Urothelium cell line (cell line): ENCODE results near the gene BCAR1.
"Not testable (repeated sequence)": the region's sequence is repeated elsewhere in the genome, so short reads cannot be mapped to it uniquely, and the experiment has no call there.

ENCODE experiments used
- DNase-seq: peaks from one replicate; pipeline ENCODE4 v3.0.0; 2011; ENCODE audit warnings: low spot score, mixed read lengths
- FAIRE-seq: peaks from 2 replicates; lab custom pipeline; 2011; peaks lifted over from hg19 to GRCh38; lab: Jason Lieb, UNC

BCAR1 gene

DNA sequence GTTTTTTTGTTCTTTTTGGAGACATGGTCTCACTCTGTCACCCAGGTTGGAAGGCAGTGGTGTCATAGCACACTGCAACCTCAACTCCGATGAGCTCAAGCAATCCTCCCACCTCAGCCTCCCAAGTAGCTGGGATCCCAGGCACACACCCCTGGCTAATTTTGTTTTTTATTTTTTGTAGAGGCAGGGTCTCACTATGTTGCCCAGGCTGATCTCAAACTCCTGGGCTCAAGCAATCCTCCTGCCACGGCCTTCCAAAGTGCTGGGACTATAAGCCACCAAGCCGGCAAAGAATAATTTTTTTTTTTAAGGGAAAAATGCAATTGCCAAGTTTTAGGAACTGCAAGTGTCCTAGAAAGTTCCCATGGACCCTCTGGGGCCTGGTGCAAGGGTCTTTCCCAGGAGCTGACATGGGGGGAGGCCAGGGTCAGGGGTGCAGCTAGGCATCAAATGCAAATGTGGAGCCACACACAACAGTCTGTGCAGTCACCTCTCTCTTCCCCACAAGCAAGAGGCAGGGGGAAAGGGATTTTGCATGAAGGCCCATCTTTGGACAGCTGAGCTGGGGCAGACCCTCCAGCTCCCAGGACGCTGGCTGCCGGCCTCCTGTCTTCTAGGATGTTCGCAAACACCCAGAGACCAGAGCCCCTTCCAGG, 20.1 kb upstream of the BCAR1 start:
- no peak for DNase-seq
- no peak for FAIRE-seq

DNA sequence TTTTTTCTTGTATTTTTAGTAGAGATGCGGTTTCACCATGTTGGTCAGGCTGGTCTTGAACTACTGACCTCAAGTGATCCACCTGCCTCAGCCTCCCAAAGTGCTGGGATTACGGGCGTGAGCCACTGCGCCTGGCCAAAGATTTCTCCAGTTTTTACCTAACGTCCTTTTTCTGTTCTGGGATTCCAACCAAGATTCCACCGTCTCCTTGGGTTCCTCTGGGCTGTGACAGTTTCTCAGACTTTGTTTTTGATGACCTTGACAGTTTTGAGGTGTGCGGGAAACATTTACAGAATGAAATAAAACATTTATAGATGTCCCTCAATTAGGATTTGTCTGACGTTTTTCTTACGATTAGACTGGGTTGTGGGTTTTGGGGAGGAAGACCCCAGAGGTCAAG, 17.9 kb upstream of the BCAR1 start:
- not testable (repeated sequence) for DNase-seq, FAIRE-seq

DNA sequence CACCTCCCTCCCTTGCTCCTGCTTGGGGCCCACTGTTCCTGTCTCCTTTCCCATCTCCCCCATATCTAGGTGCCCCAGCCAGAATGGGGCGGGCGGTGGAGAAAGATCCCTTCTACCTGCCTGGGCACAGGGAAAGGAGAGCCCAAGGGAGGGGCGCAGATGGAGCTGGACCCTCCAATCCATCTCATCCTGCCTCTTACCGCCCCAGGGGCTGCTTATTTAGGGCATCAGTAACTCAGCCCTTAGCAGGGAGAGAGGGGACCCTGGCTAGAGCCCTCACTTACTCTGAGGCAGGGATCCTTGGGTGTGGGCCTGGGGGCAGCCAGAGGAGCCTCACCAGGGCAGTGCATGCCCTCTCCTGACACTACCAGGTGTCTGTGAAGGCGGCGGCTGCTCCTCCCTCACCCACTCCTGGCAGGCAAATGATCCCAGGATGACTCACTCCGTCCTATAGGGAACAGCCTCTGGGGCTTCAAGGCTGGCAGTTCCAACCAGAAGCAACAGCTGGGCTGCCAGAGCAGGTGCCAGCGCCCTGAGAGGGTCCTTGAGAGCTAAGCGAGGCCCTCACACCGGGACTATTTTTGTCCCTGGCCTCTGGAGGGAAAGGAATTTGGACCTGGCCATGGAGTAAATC, 16.3 kb upstream of the BCAR1 start:
- DNase-seq, result peak; percentile 93

DNA sequence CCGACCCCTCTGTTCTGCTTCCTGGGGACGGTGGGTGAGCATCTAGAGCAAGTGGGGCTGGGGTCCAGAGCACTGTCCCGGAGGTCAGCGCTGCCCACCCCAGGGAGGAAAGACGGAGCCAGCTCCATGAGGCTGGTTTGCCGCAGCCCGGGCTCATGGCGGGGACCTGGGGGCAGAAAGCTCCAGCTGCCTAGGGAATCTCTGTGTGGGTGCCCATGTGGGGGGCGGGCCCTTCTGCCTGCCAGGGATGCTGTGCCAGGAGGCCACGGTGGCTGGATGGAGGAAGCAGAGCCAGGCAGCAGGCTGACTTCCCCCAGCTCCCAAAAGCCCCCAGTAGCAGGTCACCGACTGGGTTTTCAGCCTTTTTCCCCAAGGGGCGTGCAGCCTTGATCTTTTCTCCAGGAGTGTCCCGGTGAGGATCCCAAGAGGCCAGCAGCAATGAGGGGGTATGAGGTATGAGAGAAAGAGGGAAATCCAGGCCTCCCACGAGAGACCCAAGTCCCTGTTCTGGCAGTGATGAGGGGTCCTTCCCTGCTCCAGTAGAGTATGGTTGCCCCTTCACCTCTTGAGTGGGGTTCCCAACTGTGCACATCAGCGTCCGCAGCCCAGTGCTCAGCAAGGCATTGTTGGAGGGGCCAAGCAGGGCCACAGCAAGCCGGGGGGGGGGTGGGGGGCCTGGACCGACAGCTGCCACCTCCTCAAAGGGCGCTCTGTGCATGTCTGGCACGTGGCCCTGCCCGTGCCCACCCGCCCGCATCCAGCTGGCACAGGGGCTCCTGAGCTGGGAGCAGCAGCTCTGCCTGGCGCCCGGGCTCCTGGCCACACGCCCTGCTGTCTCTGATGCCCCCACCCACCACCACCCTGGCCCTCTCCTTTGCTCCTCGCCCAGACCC, 15.6 kb upstream of the BCAR1 start:
- FAIRE-seq (no peak), DNase-seq (no peak)

More for the DNA sequence above, 16.3 kb upstream of the BCAR1 start:
- peak; percentile 52 for FAIRE-seq

DNA sequence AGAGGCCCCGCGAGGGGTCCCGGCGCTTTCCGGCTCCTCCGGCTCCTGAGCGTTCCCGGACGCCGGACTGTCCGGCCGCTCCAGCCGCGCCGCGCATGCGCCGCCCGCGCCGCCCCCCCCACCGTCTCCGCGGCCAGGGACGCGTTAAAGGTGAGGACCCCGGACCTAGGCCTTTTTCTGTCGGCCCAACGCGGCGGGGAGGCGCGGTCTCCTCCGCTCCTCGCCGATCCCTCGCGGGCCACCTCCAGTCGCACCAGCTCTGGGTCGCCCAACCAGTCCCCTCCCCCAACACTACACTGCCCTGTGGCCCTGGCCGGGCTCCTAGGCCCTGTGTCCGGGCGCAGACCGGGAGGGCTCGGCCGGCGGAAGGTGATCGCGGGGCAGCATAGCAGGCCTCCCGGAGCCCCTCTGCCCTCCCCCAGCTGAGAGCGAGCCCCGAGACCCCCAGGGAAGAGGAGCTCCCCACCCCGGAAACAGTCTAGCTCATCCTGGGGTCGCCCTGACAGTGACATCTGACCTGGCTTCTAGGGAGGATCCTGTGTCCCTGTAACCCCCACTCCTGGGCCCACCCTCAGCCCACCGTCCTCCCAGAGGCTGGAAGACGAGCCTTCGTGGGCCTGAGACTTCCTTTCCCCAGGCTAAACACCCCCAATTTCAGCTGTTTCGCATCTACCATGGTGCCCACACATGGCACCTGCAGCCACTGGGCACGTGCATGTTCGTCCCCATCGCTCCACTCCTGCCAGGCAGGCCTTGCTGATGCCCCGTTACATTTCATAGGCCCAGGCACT, 14.7 kb upstream of the BCAR1 start:
- FAIRE-seq, result peak; percentile 42
- DNase-seq, result peak; percentile 88

DNA sequence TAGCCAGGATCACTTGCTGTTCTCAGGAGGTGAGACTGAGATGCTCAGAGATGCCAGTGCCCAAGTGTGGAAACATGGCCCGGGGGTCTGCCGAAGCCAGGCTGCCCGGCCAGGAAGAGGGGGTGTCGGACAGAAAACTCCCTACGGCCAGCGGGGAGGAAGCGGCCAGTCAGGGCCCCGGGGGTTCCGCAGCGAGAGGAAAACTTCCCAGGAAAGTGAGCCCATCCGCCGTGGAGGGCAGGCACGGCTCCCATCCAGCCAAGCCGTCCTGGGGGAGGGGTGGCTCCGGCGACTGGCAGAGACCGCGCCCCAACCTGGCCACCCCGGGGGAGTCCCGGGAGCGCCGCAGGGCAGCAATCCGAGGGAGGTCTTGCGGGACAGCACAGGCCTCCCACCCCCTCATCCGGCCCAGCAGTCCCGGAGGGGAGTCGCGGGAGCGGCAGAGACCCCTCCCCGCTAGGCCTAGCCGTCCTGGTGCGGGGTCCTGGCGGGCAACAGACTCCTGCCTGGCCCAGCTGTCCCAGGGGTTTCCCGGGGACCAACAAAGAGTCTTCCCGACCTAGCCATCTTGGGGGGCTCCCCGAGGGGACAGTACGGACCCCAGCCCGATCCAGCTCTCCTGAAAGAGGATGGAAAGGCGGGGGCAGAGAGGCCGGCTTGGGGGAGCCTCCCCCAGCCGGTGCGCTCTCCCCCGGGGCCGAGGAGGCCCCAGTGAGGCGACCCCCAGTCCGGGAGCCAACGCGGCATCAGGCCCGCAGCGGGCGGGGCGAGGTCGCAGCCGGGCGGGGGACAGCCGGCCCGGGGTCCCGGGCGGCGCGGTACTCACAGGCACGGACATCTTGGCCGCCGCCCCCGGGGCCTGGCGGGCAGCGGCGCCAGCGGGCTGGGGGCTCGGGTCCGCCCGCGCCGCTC, 13.8 kb upstream of the BCAR1 start:
- FAIRE-seq (no peak), DNase-seq (no peak)

DNA sequence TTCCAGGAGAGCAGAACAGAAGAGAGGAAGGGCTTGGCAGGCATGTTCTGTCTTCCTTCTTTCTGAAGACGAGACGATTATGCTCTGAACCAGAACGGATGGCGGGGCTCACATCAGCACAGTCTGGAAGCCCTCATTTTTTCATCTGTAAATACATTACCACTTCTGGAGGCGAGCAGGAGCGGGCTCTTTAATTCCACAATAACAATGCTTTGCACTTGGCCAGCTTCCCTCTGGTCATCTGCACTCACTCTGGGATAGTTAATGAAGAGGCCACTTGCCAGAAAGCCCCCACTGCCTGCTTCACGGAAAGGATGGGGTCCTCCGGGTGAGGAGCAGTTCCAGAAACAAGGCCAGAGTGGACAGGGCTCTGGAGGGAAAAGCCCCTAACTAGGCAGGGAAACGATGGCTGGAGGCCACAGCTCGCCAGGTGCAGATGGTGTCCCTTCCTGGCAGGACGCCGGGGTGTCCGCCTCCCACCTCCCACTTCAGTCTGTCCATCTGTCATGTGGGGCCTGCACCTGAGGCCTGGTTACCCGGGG, 13.1 kb upstream of the BCAR1 start:
- no peak for DNase-seq

DNA sequence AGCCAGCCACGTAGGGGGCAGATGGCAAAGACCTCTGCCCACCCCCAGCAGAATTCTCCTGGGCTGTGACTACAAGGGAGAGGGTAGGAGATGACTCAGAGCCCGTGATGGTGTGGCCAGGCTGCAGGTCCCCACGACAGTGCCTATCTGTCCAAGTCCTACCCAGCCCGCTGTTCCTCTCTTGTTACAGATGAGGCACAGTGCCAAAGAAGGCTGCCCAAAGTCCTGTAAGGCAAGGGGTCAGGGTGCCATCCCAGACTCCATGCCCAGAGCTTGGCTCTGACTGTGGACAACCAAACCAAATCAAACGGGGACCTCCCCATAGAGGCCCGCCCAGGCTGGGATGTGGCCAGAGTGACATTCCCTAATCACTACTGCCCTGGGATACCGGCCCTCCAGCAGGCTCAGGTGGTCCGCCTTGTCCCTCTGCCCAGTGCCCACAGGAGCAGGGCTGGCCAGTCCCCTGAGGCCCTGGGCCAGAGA, 12.6 kb upstream of the BCAR1 start:
- no peak for DNase-seq
- no peak for FAIRE-seq

More for the DNA sequence above, 13.1 kb upstream of the BCAR1 start:
- no peak for FAIRE-seq

DNA sequence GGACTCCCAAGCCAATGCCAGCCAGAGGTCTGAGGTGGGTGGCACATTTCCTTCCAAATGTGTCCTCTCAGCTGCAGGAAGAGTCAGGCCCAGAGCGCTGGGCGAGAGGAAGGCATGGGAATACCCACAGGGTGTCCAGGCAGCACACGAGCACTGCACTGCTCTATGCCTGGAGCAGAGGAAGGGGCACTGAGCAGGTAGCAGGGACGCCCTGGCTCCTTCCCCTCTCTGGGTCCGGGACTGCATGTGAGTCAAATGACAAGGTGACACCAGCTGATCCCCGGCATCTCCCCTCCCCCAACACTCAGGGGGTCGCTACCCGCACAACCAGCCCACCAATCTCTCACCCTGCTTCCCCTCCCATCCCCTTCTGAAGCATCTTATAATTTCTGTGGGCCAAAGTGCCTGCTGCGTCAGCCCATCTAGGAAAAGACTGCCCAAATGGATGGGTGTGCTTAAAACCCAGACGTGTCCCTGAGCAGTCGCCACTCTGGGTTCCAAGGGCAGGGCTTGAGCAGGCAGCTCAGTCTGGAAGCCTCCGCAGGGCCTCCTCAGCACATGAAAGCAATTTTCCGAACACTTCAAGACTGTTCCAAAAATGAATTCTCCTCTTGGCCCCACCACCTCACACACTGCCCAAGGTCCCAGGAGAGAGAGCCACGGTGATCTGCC, 12.0 kb upstream of the BCAR1 start:
- DNase-seq (no peak), FAIRE-seq (no peak)

DNA sequence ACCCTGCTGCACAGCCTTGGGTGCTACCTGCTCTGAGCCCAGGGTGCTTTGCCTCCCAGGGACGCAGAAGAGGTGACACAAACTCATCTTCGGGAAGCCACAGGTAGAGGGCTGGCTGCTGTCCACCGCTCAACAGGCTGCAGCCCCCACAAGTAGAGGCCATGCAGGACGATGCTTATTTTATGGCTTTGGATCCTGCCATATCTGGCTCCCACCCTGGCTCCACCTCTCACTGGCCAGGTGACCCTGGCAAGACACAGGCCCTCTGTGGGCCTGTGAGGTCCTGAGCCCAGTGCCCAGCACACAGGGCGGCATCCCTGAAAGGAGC, 11.3 kb upstream of the BCAR1 start:
- DNase-seq (no peak), FAIRE-seq (no peak)

DNA sequence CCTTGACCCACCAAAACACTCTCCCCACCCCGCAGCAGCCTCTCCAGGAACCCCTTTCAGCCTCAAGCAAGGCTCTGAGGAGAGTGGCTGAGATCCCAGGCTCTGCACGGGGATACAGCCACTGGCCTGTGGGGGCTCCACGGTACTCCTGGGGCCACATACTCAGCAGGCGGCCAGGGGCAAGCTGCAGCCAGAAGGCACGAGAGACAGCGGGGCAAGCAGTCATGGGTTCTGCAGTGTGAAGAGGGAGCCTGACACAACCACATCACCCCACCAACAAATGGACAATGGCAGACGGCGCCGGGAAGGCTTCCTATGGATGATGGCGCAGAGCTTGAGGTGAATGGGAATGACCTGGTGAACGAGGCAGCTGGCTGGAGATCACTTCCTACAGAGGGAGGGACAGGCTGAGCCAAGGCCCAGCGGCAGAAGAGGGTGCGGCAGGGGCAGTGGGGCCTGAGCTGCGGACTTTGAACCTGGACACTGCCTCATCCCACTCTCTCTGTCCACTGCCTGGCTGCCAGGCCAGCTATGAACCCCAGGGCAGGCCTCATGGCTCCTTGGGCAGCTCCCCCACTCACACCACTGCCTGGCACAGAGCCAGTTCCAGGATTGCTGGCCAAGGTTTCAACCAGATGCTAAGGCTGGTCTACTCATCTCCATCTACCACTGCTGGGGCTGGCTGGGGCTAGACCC, 10.8 kb upstream of the BCAR1 start:
- DNase-seq, result no peak
- FAIRE-seq, result no peak

DNA sequence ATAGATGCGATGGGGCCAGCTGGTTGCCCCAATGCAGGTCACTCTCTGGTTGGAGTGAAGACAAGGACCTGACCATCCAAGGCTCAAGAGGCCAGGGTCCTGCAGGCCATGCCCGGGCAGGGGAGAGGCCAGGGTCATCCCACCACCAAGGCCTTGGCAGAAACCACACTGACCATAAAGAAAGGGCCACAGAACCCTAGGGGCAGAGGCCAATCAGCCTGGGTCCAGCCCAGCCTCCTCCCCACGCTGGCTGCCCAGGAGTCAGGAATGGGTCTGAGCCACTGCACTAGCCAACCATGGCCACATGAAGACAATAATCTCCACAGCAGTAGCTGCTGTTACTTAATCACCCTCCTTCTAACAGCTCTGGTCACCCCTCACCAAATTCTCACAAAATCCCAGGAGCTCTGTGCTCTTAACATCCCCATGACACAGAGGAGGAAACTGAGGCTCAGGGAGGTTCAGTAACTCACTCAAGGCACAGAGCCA, 10.2 kb upstream of the BCAR1 start:
- FAIRE-seq, result no peak
- DNase-seq, result no peak

DNA sequence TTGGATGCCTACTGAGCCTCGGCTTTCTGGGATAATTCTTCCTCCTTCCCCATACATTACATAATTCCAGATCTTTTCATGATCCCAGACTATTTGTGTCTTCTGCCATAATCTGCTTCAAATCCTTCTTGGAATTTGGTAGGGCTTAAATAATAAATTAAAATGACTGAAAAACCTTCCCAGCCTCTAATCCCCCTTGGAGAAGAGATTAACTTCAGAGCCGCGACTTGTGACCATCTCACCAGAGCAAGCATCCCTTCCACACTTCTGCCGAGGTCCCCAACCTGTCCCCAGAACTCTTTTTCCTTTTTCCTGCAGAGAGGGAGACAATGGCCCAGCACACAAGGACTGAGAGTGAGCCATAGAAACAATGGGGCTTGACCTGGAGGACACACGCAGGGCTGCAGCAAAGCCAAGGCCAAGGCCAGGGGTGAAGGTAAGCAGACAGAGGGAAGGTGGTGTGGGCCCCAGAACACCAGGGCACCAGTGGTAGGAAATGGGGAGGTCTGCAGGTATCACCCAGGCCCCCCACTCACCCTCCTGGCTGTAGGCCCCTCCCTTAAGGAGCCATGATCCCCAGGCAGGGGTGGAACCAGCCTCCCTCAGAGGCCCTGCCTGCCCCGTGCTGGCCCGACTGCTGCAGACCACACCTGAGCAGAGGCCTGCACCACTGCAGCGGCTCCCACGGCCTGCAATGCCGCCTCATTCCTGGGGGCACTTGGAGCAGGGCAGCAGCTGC, 9.6 kb upstream of the BCAR1 start:
- DNase-seq (no peak), FAIRE-seq (no peak)

DNA sequence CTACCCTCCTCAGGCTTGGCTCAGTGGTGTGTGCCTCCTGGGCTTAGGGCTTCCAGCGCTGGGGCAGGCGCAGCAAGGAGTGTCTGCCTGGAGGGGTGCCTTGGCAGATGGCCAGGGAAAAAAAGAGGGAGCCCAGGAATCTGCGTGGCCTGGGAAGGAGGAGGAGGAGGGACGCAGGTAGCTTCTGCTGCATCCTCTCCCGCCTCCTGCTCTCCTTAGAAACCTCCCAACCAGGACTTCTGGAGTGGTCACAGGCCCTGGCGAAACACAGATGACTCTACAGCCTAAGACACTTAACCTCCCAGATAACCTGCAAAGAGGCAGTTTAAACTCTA, 7.3 kb upstream of the BCAR1 start:
- FAIRE-seq, result no peak
- no peak for DNase-seq

DNA sequence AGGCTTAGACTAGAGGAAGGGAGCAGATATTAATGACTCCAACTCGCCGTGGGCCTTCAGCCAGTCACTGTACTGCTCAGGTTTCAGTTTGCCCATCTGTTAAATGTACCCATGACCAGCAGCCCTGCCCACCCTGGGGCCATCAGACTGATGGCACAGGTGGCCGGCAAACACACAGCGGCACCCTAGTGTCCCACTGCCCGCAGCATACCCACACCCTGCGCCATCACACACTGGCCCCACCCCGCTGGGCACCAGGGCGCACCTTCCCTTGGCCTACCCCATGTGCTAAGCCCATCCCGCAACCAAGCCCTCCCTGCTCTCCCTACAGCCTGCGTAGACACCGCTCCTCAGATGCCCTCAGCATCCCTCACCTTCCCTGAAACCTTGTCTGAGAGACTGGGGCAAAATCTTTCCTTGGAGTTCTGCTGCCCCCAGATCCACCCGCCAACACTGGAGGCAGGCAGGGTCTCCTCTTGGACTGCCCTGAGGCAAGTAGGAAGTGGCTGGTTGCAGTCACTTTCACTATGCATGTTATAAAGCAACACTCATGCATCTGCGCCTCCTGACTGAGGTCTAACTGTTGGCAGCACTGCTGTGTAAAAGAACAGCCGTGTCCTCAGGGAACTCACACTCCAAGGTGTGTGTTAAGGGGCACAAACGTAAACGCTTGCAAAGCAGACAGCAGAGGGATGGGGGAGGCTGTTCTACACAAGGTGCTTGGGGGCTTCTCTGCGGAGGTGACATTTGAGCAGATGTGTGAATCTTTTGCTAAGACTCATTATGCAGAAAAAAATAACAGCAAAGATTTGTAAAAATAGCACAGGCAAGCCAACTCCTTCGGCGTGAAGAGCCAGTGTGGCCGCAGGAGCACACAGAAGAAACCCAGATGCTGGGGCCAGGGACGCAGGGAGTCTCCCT, 6.7 kb upstream of the BCAR1 start:
- DNase-seq (no peak), FAIRE-seq (peak; percentile 20)

DNA sequence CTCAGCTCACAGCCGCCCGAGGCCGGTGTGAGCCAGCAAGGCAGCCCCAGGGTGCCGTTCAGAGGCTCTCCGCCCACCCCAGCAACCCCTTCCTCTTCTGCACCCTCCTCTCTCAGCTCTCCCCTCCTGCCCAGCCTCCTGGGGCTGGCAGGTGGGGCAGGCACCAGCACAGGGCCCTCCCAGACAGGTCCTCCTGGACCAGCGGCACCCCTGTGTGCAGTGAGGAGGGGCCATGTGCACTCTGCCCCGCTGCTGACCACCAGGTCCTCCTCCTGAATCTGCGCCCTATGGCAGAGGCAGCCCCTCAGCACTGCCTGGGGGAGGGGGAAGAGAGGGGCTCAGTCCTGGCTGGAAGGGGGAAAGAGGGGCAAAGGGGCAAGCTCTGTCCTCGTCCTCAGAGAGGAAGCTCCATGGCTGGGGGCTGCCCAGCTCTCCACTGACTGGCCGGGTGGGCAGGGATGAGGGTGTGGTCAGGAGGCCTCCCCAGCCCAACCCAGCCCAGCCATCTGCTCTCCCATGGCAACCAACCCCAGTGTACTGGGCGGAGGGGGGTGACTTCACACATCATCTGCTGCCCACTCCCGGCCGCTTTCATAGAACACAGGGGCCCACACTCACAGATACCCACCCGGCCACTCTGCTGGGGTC, 5.4 kb upstream of the BCAR1 start:
- no peak for FAIRE-seq
- DNase-seq, result no peak
